ENCODE measurements around the gene BPNT1. TPM values are rescaled to one million over a fixed set of nuclear protein-coding genes. Genes with fewer than 3 reads are reported as not detected.
A peak's percentile ranks its signal among the peaks of the same experiment; 100 is the strongest.

BPNT1 gene
- total and polyA plus RNA-seq, 2 of the 13 experiments (the other 11 are each of a cell fraction or from before 2014, with no cell fraction given) = 35.2 to 43.9 TPM

GRCh38 chr1:220046052-220046930 lies 43.3 kb downstream of the BPNT1 start, which contains the start of gene EPRS1 (continued):
- TF ChIP-seq JDP2 (CRISPR knock-in tag; IDR thresholded peaks at IDR 0.05; ENCODE audit: borderline replicate concordance) = no peak
- TF ChIP-seq ZSCAN5A (CRISPR knock-in tag; IDR thresholded peaks at IDR 0.05; ENCODE audit: borderline replicate concordance) = peak; percentile 60; the same call in 1 of the 2 replicates
- TF ChIP-seq ZNF567 (CRISPR knock-in tag; IDR thresholded peaks at IDR 0.05; ENCODE audit: borderline replicate concordance) = no peak
- peak; percentile 34; the same call in 1 of the 2 replicates for TF ChIP-seq MEIS2 (CRISPR knock-in tag; IDR thresholded peaks at IDR 0.05)
- TF ChIP-seq CHCHD3 (CRISPR knock-in tag; IDR thresholded peaks at IDR 0.05) = no peak
- 0 out of 2 replicates have a peak, but pooled peaks have one; percentile 50 for TF ChIP-seq ZFP41 (CRISPR knock-in tag; IDR thresholded peaks at IDR 0.05; ENCODE audit: borderline replicate concordance)
- TF ChIP-seq ZZZ3 (CRISPR knock-in tag; IDR thresholded peaks at IDR 0.05; ENCODE audit: borderline replicate concordance) = peak; percentile 78; the same call in 1 of the 2 replicates
- no peak for TF ChIP-seq NR2F6 (IDR thresholded peaks at IDR 0.05)
- TF ChIP-seq NR2F6 (CRISPR knock-in tag; IDR thresholded peaks at IDR 0.05) = peak; percentile 52; the same call in 1 of the 2 replicates
- TF ChIP-seq TCF12 (IDR thresholded peaks at IDR 0.05) = no peak
- TF ChIP-seq TCF12 (CRISPR knock-in tag; IDR thresholded peaks at IDR 0.05) = peak; percentile 47; the same call in 1 of the 2 replicates
- TF ChIP-seq ZFP91 (CRISPR knock-in tag; IDR thresholded peaks at IDR 0.05; ENCODE audit: borderline replicate concordance) = peak; percentile 94; the same call in 1 of the 2 replicates
- TF ChIP-seq TCF7L2 (IDR thresholded peaks at IDR 0.05; ENCODE audit: low read depth, low read length) = no peak
- no peak for TF ChIP-seq FOXM1 (CRISPR knock-in tag; IDR thresholded peaks at IDR 0.05)
- TF ChIP-seq SMC3 (IDR thresholded peaks at IDR 0.05; ENCODE audit: low read length) = no peak
- peak; percentile 66; the same call in 1 of the 2 replicates for TF ChIP-seq ZNF142 (CRISPR knock-in tag; IDR thresholded peaks at IDR 0.05)
- peak; percentile 52; the same call in 1 of the 2 replicates for TF ChIP-seq FOSL2 (CRISPR knock-in tag; IDR thresholded peaks at IDR 0.05)
- no peak for TF ChIP-seq ZNF557 (CRISPR knock-in tag; IDR thresholded peaks at IDR 0.05)
- no peak for TF ChIP-seq ZNF878 (CRISPR knock-in tag; IDR thresholded peaks at IDR 0.05)
- peak; percentile 76 for TF ChIP-seq MAFF (IDR thresholded peaks at IDR 0.05; ENCODE audit: low read depth, low read length)
- TF ChIP-seq ZBTB8A (CRISPR knock-in tag; IDR thresholded peaks at IDR 0.05; ENCODE audit: borderline replicate concordance, low read depth) = no peak
- TF ChIP-seq ZNF17 (CRISPR knock-in tag; IDR thresholded peaks at IDR 0.05) = no peak

Measured in HepG2 (cell line).